ENCODE measurements around the gene CCDC188.

The CCDC188 gene

DNA sequence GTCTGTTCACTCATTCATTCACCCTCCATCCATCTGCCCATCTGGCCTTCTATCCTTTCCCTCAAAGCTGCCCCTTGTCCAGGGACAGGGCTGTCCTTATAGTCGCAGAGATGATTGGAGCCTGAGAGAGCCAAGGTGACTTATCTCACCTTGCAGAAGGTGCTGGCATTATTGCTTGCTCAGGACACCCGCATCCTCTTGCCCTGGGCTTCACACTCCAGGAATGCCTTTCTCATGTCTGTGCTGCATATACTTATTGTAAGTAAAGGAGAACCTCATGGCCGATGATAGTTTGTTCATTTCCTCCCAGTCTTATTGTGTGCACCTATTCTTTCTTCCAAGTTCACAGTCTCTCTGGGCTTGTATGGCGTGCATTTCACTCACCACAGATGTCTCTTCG, 49.1 kb upstream of the CCDC188 start:
- H3K4me1 ChIP-seq (ENCODE audit: control insufficient read depth, insufficient read depth, low read length) = peaks cover 10% of the 10 kb centered on the region
- H3K9me3 ChIP-seq (ENCODE audit: control insufficient read depth, insufficient read depth, low read depth, low read length) = no peaks in the 10 kb centered on the region
- ChIA-PET POLR2A (no interaction called here), CTCF (interaction anchor here (1.0 kb wide), 1 partner anchor 86 kb away, joined by 3 read pairs; no protein-coding TSS in a partner anchor)
- TF ChIP-seq ZNF341 (tag by site-specific recombination; IDR thresholded peaks at IDR 0.05; ENCODE audit: low read depth) (no peak), SP7 (tag by site-specific recombination; IDR thresholded peaks at IDR 0.05) (no peak), ZNF266 (tag by site-specific recombination; IDR thresholded peaks at IDR 0.05; ENCODE audit: low read depth) (no peak), ZFP41 (tag by site-specific recombination; IDR thresholded peaks at IDR 0.05; ENCODE audit: borderline replicate concordance) (no peak), ZNF530 (tag by site-specific recombination; IDR thresholded peaks at IDR 0.05; ENCODE audit: low read depth) (no peak)
- TF ChIP-seq, protein P1, sequence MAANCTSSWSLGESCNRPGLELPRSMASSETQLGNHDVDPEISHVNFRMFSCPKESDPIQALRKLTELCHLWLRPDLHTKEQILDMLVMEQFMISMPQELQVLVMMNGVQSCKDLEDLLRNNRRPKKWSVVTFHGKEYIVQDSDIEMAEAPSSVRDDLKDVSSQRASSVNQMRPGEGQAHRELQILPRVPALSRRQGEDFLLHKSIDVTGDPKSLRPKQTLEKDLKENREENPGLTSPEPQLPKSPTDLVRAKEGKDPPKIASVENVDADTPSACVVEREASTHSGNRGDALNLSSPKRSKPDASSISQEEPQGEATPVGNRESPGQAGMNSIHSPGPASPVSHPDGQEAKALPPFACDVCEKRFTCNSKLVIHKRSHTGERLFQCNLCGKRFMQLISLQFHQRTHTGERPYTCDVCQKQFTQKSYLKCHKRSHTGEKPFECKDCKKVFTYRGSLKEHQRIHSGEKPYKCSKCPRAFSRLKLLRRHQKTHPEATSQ (tag by site-specific recombination; IDR thresholded peaks at IDR 0.05) = no peak
- TF ChIP-seq, protein P2, sequence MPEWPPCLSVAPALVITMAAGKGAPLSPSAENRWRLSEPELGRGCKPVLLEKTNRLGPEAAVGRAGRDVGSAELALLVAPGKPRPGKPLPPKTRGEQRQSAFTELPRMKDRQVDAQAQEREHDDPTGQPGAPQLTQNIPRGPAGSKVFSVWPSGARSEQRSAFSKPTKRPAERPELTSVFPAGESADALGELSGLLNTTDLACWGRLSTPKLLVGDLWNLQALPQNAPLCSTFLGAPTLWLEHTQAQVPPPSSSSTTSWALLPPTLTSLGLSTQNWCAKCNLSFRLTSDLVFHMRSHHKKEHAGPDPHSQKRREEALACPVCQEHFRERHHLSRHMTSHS (tag by site-specific recombination; IDR thresholded peaks at IDR 0.05) = no peak
- H3K27ac ChIP-seq (ENCODE audit: extremely low read depth, low read depth, low read length) = no peak overlapping the region
- no peak overlapping the region for H3K4me3 ChIP-seq (ENCODE audit: low read depth, low read length)
- no peaks in the 10 kb centered on the region for H3K36me3 ChIP-seq (ENCODE audit: control insufficient read depth in 2 of 2, insufficient read depth in 1 of 2, low read length in 2 of 2)

DNA sequence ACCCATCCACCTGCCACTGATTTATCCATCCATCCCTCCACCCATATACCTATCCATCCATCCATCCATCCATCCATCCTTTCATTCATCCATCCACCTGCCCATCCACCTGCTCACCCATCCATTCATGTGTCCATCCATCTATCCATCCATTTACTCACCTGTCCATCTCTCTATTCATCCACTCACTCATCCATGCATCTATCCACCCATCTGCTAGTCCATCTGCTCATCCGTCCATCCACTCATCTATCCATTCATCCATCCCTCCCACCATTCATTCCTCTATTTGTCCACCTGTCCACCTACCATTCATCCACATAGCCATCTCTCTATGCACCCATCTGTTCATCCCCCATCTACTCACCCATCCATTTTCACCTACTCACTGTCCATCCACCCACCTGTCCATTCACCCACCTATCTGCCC, 48.6 kb upstream of the CCDC188 start:
- no peaks in the 10 kb centered on the region for H3K9me3 ChIP-seq (ENCODE audit: control insufficient read depth, insufficient read depth, low read depth, low read length)
- H3K27ac ChIP-seq (ENCODE audit: extremely low read depth, low read depth, low read length) = no peak overlapping the region
- peaks cover 10% of the 10 kb centered on the region for H3K4me1 ChIP-seq (ENCODE audit: control insufficient read depth, insufficient read depth, low read length)
- H3K4me3 ChIP-seq (ENCODE audit: low read depth, low read length) = no peak overlapping the region
- TF ChIP-seq ZNF621 (tag by site-specific recombination; IDR thresholded peaks at IDR 0.05) (0 out of 2 replicates have a peak, but pooled peaks have one; percentile 33), ZNF266 (tag by site-specific recombination; IDR thresholded peaks at IDR 0.05; ENCODE audit: low read depth) (0 out of 2 replicates have a peak, but pooled peaks have one; percentile 12), EGR2 (tag by site-specific recombination; IDR thresholded peaks at IDR 0.05; ENCODE audit: low read depth) (peak; percentile 92), ZNF366 (tag by site-specific recombination; conservative IDR thresholded peaks at IDR 0.05) (peak; percentile 99), OVOL3 (tag by site-specific recombination; IDR thresholded peaks at IDR 0.05) (no peak), ZNF157 (tag by site-specific recombination; IDR thresholded peaks at IDR 0.05) (peak; percentile 43; the same call in 1 of the 2 replicates), ZFHX2 (tag by site-specific recombination; conservative IDR thresholded peaks at IDR 0.05) (peak; percentile 79), ZNF664 (tag by site-specific recombination; IDR thresholded peaks at IDR 0.05) (no peak), HOXD13 (CRISPR knock-in tag; IDR thresholded peaks at IDR 0.05; ENCODE audit: borderline replicate concordance) (0 out of 2 replicates have a peak, but pooled peaks have one; percentile 10), ZBTB17 (tag by site-specific recombination; IDR thresholded peaks at IDR 0.05) (peak; percentile 76), ZNF776 (tag by site-specific recombination; IDR thresholded peaks at IDR 0.05; ENCODE audit: borderline replicate concordance) (peak; percentile 61; the same call in 1 of the 2 replicates)
- TF ChIP-seq, protein P3, sequence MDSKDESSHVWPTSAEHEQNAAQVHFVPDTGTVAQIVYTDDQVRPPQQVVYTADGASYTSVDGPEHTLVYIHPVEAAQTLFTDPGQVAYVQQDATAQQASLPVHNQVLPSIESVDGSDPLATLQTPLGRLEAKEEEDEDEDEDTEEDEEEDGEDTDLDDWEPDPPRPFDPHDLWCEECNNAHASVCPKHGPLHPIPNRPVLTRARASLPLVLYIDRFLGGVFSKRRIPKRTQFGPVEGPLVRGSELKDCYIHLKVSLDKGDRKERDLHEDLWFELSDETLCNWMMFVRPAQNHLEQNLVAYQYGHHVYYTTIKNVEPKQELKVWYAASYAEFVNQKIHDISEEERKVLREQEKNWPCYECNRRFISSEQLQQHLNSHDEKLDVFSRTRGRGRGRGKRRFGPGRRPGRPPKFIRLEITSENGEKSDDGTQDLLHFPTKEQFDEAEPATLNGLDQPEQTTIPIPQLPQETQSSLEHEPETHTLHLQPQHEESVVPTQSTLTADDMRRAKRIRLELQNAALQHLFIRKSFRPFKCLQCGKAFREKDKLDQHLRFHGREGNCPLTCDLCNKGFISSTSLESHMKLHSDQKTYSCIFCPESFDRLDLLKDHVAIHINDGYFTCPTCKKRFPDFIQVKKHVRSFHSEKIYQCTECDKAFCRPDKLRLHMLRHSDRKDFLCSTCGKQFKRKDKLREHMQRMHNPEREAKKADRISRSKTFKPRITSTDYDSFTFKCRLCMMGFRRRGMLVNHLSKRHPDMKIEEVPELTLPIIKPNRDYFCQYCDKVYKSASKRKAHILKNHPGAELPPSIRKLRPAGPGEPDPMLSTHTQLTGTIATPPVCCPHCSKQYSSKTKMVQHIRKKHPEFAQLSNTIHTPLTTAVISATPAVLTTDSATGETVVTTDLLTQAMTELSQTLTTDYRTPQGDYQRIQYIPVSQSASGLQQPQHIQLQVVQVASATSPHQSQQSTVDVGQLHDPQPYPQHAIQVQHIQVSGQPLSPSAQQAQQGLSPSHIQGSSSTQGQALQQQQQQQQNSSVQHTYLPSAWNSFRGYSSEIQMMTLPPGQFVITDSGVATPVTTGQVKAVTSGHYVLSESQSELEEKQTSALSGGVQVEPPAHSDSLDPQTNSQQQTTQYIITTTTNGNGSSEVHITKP (tag by site-specific recombination; IDR thresholded peaks at IDR 0.05) = no peak
- ChIA-PET POLR2A (no interaction called here), CTCF (interaction anchor here (0.7 to 1.1 kb wide), 2 partner anchors 13 to 118 kb away, joined by 3 to 4 read pairs; no protein-coding TSS in a partner anchor)
- no peaks in the 10 kb centered on the region for H3K36me3 ChIP-seq (ENCODE audit: control insufficient read depth in 2 of 2, insufficient read depth in 1 of 2, low read length in 2 of 2)
